Fibroblast of skin of abdomen (primary cell): Measurements from ENCODE around the gene APPL2.
"Not testable (repeated sequence)": the region's sequence is repeated elsewhere in the genome, so short reads cannot be mapped to it uniquely, and the experiment has no call there.

Experiments
- DNase-seq: peaks from one replicate; pipeline ENCODE4 v3.0.0-alpha.2; 2013

Gene APPL2

DNA sequence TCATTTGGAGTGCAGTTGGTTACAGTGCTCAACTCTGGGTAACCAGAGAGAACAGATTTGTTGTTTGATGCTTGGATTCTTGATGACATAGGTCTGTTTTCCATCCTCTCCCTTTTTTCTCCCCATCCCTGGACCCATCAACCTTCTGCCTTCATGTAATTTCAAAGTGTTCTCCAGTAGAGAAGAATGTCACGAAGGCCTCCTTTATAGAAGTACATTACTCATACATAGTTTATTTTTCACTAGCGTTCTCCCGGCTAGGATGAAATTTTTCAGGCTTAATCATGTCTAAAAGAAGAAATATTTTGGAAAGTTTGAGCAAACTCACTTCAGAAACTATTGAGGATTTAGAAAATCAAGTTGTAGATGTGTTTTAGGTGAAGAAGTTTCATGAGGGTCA, 20.9 kb upstream of the APPL2 start:
- DNase-seq, result peak; percentile 93

DNA sequence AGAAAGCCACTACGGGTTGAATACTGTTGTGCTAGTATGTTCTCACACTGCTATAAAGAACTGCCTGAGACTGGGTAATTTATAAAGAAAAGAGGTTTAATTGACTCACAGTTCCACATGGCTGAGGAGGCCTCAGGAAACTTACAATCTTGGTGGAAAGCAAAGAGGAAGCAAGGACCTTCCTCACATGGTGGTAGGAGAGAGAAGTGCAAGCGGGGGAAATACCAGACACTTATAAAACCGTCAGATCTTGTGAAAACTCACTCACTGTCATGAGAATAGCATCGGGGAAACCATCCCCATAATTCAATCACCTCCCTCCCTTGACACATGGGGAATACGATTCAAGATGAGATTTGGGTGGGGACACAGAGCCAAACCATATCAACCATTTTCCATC, 20.5 kb upstream of the APPL2 start:
- DNase-seq, result peak; percentile 43

DNA sequence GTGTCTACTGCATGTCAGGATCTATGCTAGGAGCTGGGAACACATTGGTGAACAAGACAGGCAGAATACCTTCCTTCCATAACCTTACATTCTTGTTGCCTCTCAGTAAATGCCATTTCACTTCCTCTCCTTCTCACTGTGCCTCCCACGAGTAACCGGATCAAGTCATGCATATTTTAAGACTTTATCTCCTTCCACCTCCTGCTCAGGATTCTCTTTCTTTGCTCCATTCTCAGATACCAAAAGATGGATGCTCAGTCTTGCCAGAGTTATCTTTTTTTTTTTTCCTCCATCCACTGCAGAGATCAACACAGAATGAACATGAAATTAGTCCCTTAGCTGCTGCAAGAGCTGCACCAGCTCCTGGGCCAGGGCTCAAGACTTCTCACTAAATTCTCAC, 20.0 kb upstream of the APPL2 start:
- peak; percentile 39 for DNase-seq

DNA sequence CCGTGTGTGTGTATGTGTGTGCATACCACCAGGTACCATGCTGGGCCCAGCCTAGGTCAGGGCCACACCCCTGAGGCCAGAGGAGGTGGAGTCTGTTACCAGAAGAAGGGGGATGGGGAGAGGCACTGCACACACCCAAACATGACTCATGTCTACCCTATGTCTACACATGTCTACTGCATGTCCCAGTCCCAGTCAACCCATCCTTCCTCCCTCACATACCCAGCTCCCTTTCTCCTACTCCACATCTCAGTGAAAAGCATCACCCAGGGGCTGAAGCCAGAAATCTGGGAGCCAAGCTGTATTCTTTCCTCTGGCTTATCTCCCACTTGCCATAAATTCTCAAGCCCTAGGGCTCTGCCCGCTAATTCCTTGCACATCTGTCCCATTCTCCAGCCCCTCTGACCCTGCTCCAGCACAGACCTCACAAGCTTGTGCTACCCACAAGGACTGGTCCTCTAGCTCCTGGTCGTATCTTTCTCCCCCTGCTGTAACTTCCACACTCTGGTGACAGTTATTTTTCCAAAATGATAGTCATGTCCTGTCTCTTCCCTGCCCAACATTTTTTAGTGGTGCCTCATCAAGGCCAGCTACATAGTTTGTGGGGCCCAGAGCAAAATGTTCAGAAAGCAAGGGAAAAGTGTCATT, 18.0 kb upstream of the APPL2 start:
- peak; percentile 90 for DNase-seq

DNA sequence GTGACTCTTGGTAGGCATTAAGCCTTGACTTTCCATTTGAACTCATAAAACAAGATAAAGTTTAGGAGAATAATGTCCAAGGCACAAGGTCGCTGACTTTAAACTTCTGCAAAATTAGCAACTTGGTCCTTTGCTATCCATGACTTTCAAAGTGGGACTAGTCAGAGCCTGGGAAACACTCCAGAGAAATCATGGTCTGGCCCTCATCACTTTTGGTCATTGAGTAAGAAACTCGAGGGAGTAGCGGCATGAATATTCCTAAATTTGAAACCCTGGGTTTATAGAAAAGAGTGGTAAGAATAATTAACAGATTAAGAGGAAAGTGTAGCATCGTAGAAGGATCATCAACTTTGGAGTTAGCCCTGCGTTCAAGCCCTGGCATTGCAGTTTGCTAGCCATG, 16.9 kb upstream of the APPL2 start:
- DNase-seq, result no peak

DNA sequence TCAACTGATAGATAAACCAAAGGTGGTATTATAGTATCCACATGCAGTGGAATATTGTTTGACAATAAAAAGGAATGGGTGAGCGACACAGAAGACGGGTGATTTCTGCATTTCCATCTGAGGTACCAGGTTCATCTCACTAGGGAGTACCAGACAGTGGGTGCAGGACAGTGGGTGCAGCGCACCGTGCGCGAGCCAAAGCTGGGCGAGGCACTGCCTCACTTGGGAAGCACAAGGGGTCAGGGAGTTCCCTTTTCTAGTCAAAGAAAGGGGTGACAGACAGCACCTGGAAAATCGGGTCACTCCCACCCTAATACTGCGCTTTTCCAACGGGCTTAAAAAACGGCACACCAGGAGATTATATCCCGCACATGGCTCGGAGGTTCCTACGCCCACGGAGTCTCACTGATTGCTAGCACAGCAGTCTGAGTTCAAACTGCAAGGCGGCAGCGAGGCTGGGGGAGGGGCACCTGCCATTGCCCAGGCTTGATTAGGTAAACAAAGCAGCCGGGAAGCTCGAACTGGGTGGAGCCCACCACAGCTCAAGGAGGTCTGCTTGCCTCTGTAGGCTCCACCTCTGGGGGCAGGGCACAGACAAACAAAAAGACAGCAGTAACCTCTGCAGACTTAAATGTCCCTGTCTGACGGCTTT, 9.9 kb upstream of the APPL2 start:
- not testable (repeated sequence) for DNase-seq

DNA sequence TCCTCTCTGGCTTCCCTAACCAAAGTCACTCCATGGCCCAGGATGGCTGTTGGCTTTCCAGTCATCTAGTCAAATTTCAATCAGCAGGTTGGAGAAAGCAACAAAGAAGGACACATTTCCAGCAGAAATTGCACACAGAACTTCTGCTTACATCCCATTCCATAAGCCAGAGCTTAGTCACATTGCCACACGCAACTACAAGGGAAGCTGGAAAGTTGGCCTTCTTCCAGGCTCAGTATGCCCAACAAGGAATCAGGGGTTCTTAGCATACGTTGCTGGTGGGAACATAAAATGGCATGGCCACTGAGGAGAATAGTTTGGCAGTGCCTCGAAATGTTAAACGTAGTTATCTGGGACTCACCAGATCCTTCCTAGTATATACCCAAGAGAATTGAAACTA, 9.3 kb upstream of the APPL2 start:
- DNase-seq, result no peak

DNA sequence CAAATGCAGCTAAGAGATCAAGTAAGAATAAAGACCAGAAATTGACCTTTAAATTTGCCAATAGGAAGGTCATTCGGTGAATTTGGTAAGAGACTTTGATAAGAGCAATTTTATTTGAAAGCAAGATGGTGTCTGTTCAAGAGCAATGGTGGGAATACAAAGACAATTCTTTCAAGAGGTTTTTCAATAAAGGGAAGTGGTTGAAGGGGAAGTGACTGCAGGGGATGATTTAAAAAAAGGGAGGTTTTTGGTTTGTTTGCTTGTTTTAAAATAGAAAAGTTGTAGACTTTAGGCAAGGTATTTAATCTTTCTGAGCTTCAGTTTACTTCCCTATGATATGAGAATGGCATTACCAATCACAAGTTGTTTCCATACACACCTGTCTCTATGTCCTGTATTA, 4.3 kb upstream of the APPL2 start:
- DNase-seq, result no peak

DNA sequence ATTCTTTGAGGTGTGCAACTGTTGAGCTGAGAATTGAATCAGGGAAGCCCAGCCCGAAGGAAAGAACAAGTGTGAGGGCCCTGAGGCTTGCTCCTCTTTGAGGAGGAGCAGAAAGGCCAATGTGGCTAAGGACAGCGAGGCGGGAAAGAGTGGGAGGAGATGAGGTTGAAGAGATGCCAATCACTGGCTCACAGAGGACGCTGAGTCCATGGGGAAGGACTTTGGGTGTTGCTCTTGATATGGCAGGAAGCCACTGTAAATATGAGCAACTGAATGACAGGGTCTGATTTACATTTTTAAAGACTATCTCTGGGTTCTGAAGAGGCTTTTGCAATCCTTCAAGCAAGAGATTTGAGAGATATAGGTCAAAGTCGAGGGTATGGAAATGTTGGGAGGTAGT, 3.3 kb upstream of the APPL2 start:
- no peak for DNase-seq

DNA sequence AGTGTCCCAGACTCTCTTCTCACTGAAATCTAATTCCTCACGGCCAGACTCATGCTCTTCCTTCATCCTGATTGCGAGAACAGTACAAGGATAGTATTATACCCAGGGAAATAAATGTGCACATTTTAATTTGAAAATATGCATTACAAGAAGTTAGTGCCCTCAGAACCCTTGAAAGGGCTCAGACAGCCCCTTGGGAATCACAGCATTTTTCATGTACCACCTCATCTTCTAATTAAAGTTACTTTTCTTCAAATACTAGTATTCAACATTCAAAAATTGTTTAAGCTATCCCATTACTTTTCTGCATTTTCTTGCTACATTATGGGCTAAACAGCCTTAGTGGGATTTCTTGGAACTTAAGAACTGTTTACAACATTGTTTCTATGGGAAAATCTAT, 1.7 kb upstream of the APPL2 start:
- DNase-seq, result no peak

DNA sequence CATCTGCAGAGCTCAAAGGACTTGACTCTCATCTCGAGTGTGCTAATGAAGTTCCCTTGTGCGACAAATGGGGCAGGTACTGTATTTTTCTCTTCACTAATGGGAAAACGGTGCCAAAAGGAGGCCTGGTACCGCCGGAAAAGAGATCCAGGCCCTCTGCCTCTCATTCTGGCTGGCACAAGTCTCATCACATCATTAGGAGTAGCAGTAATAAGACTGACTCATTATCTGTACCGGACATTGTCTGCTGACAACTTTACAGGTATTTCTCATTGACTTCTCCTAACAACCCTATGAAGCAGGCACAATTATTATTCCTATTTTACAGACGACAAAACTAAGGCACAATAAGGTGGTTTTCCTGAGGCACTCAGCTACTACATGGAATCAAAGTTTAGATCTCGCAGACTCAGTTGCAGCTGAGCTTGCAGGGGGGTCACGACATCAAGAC, 668 bp downstream of the APPL2 start:
- DNase-seq, result no peak

DNA sequence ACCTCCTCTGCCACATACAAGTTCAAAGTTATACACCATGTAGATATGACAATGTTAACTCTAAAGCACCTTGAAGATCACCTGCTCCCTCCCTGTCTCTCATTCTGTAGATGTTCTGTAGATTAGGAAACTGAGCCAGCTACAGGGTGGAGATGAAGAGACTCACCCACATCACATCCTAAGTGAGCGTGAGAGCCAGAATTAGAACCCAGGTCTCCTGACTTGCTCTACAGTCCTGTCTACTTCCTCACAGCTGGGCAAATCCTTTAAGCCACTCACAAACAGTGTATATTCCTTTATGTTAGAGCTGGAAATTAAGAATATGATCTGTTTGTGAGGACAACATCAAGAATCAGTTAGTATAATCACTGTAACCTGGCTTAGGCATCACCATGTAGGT, 1.8 kb downstream of the APPL2 start:
- DNase-seq, result no peak

DNA sequence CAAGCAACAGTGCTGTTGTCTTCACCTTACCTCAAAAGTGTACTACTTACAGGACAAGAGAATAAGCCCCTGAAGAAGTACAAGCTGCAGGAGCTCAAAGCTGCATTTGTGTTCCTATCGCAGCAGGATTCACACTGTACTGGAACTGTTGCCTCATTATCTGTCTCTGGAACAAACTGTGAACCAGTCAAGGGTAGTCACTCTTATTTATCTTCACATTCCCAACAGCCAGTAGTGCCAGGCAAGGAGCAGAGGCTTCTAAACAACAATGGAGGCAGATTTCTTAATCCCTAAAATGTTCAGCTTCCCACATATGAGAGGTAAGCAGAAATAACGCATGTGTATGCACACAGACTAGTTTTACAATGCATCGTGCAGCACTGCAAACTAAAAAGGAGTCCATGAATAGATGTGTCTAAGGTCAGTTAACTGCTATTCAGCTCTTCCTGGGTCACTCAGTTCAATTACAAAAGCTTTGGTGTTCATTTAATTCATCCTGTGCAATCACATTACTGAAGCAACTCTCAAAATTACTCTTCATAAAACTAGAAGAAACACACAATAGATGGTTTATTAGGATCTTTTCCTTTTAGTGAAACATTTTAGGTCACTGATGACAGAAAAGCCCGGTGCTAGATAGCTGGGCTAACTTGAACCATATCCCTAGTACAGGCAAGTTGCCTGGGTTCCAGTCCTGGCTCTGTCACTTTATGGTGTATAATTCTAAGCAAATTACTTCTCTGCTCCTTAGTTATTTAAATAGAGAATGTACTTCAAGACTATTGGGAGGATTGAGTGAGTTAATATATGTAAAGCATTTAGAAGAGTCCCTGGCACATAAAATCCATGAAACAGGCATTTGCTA, 2.7 kb downstream of the APPL2 start:
- DNase-seq, result no peak

DNA sequence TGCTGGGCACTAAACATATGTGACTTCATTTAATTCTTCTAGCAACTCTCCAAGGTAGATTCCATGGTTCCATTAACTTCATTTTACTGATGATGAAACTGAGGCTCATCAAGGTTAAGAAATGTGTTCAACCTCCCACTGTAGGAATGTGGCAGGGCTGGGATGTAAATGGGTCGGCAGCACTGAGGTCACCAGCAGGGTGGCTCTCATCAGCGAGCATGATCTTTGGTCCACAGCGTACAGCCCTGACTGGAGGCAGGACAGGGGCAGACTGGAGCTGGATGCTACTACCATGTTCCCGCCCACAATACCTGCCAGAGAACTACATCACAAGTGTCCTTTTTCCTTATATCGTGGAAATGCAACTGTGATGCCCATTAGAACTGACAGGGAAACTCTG, 4.6 kb downstream of the APPL2 start:
- no peak for DNase-seq

DNA sequence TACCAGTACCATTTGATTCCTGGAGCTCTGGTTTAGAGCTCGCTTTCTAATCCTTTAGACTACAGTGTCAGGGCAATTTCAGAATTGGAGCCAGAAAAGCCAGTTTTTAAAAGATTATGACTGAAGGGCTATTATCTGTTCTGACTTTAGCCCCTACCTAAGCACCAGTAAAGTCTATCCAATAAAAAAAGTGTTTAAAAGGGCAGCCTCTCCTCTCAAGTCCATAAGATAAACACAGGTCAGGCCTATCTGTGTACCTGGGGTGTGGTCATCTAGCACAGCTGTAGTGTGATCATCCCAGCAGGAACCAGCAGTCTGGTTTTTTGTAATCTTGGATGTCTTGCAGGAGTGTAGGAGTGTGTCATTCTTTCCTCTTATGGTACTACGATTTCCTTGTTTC, 6.6 kb downstream of the APPL2 start:
- no peak for DNase-seq

DNA sequence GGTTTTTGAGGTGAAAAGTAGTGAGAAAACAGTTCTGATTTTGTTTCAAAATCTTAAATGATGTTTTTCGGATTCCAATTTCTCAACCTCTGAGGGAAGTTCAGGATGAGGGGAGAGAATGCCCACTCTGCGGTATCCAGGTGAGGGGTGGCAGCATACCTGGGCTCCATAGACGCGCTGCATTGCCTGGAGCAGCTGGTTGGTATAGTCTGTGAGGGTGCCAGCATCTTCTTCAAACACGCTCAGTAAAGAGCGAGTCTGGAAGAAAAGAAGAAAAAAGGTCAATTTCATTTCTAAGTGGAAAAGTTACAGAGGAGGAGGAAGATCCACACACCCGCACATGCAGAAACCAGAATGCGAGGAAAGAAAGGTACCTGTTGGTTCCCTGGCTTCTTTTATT, 7.0 kb downstream of the APPL2 start:
- DNase-seq, result no peak

DNA sequence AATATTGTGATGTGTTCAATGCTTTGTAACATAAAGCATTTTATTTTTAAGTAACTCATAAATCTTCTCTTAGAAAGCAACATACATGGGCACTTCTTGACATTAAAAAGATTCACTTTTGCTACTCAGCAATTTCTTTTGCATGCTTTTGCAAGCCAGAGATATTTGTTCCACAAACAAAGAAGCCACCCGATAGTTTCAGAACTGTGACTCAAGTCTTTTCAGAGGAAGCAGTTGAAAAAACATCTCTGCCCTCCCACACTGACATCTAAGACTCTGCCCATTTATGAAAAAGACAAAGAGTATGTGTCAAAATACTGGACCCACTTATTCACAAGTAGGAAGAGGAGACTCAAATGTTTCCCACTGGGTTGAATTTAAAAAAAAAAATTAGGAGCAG, 7.5 kb downstream of the APPL2 start:
- DNase-seq, result peak; percentile 70

DNA sequence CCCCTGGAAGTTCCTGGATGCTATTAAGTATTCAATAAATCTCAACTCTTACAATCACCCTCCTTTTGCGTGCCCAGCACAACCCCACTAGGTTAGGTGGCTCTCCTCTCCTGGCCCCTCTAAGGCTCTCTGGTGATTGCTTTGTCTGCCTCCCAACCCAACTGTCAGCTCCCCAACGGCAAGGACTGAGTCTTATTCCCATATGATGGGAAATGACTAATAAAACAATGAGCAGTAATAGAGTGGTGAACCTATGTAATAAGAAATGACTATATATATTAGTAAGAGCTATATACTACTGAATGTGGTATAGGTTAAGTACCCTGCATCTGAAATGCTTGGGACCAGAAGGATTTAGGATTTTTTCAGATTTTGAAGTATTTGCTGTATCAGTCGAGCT, 8.1 kb downstream of the APPL2 start:
- DNase-seq, result no peak

DNA sequence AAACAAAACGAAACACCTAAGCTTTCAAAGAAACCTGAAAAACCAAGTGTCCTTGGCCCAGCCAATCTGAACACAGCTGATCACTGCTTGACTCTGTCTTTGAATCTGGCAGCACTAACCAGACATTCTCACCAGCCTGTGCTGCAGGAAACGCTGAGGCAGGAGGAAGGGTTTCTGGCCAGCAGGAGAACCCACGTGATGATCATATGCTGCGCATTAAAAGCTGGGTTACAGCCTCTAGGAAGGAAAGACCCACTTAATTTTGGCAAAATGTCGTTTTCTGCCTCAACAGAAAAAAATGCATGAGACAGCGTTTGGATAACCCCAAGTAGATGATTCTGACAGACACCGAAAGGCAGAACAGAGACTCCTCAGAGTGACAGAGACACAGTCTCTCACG, 9.8 kb downstream of the APPL2 start:
- peak; percentile 98 for DNase-seq

DNA sequence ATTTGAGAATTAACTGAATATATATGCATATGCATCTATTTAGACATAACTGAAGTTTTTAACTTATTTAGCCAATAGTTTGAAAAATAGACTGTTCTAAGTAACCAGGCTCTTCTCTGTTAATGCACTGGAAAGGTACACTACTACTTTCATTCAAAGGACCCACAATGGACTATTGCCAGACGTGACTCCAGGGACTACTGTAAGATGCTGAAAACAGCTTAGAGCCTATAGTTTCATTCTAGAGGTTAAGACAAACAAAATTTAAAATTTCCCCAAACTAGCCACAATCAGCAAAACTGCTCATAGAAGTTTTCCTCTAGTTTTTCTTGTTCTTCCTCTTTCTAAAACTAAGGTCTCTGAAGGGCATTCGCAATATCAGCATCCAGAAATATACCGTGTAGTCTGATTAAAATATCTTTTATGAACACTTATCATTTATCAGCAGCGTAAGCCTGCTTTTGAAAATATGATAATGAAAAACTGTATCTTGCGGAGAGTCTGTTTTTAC, 10.4 kb downstream of the APPL2 start:
- no peak for DNase-seq

DNA sequence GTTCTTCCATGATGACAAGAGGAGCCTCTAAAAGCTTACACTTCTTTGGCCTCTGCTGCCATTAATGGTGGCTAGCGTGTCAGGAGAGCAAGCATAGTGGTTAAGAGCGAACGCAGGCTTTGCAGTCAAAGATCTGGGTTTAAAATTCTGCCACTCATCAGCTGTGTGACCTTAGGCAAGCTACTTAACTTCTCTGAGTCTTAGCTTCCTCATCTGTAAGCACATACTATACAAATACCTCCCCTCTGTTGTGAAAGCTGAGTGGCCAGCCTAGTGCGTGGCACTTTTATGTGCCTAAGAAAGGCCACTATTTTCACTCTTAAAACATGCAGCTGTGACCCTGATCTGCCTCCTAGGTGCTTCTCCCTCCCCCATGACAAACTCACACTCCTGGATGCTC, 11.6 kb downstream of the APPL2 start:
- DNase-seq, result no peak

DNA sequence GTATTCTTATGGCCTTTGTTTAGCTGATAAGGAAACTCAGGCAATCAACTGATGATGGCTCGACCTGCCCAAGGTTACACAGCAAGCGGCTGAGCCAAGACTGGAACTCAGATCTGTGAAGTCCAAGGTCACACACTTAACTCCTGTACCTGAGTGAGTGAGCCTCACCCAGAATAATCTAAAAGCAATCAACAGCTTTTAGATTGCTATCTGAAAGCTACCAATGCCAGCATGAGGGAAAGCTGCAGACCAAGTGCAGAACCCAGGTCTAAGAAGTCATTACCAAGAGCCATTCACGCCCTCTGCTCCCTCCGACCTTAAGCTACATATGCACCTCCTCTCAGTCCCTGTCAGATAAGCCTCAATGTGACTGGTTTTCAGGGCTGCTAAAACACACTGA, 12.1 kb downstream of the APPL2 start:
- DNase-seq, result no peak

DNA sequence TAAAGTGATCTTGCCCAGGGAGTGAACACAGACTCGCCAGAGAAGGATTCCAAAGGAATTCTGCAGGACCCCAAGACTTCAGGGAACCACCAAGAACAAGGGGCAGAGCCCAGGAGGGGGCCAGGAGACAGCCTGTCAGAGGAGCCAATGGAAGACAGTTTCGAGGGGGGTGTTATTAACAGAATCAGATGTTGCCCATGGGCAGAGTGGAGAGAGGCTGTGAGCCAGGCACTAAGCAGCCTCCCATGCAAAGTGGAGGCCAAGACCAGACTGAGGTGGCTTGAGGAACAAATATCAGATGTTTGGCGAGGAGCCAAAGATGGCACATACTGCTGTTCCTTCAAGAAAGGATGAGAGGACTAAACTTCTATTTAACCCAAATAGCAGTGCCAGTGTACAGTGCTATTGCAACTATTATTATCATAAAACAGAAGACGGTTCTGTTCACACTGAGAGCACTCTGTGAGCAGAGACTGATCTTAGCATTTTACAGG, 12.6 kb downstream of the APPL2 start:
- no peak for DNase-seq
